HL-60 (cell line): ENCODE results near the gene TMA16.

ENCODE experiments used
- DNase-seq, 2 experiments: peaks; one replicate each; pipeline ENCODE4 v3.0.0-alpha.2; 2010 to 2020; ENCODE audit warnings: low read depth in 1 of 2, low spot score in 1 of 2
- H3K27ac ChIP-seq: fragments of 250-450 bp; sonication (Bioruptor Pico); replicated peaks from 2 replicates; pipeline ENCODE4 v1.5.1; 2020; ENCODE audit warnings: mild to moderate bottlenecking, moderate library complexity
- H3K27me3 ChIP-seq: fragments of 250-450 bp; sonication (Bioruptor Pico); 2 replicates; pipeline ENCODE4 v1.5.1; 2021; ENCODE audit warnings: mild to moderate bottlenecking, moderate library complexity; ENCODE audit not compliant: insufficient read depth, poor library complexity, severe bottlenecking
- H3K4me3 ChIP-seq: replicated peaks from 2 replicates; pipeline ENCODE4 v1.5.1; 2011; ENCODE audit warnings: mild to moderate bottlenecking, control low read depth, low read length; ENCODE audit not compliant: insufficient read depth
- CTCF ChIP-seq: IDR thresholded peaks from one replicate; pipeline ENCODE4 v1.5.1; 2011; ENCODE audit warnings: low read length, control low read depth, inconsistent platforms; ENCODE audit not compliant: insufficient read depth
- GABPA ChIP-seq: IDR thresholded peaks from 2 replicates; pipeline ENCODE4 v1.6.1; 2012; ENCODE audit warnings: low read depth
- POLR2AphosphoS5 ChIP-seq: IDR thresholded peaks from 2 replicates; pipeline ENCODE4 v1.6.1; 2012; ENCODE audit warnings: low read depth
- REST ChIP-seq: IDR thresholded peaks from 2 replicates; pipeline ENCODE4 v1.6.1; 2012; ENCODE audit warnings: low read depth; ENCODE audit not compliant: insufficient replicate concordance
- SPI1 ChIP-seq: IDR thresholded peaks from 2 replicates; pipeline ENCODE4 v1.6.1; 2012; ENCODE audit warnings: low read depth, mild to moderate bottlenecking, borderline replicate concordance

TMA16 gene

GRCh38 chr4:163473130-163473529 is 21.4 kb upstream of the TMA16 start:
- H3K27me3 ChIP-seq, result peaks cover 2% of the 10 kb centered on the region
- H3K4me3 ChIP-seq, result no peak overlapping the region
- no peak for DNase-seq
- H3K27ac ChIP-seq, result no peak overlapping the region
- TF ChIP-seq CTCF, result no peak
- no peak for TF ChIP-seq GABPA
- no peak for TF ChIP-seq REST
- TF ChIP-seq SPI1, result no peak
- TF ChIP-seq POLR2AphosphoS5, result no peak

GRCh38 chr4:163473576-163473975 is 20.9 kb upstream of the TMA16 start, which contains the start of gene TKTL2:
TSS of gene TKTL2 (minus strand) at chr4:163473754. CDS start at chr4:163473734, 20 bp downstream.
- no peak for DNase-seq
- no peak within 1 kb of the TSS for H3K4me3 ChIP-seq
- peaks cover 2% of the 10 kb centered on the region for H3K27me3 ChIP-seq
- no peak for TF ChIP-seq SPI1
- no peak for TF ChIP-seq REST
- TF ChIP-seq CTCF, result no peak
- TF ChIP-seq GABPA, result no peak
- TF ChIP-seq POLR2AphosphoS5, result no peak
- H3K27ac ChIP-seq, result no peak within 1 kb of the TSS

GRCh38 chr4:163474027-163474426 is 20.5 kb upstream of the TMA16 start:
- no peak overlapping the region for H3K4me3 ChIP-seq
- H3K27ac ChIP-seq, result no peak overlapping the region
- no peak for TF ChIP-seq GABPA
- TF ChIP-seq CTCF, result no peak
- no peak for TF ChIP-seq REST
- no peak for TF ChIP-seq SPI1
- no peak for TF ChIP-seq POLR2AphosphoS5
- DNase-seq, result no peak
- H3K27me3 ChIP-seq, result peaks cover 2% of the 10 kb centered on the region
